Peyer's patch (tissue), 4 donors: ENCODE measurements around the gene ATP11A.
"Not testable (repeated sequence)": the region's sequence is repeated elsewhere in the genome, so short reads cannot be mapped to it uniquely, and the experiment has no call there.

Experiments used
- POLR2A ChIP-seq, 2 donors: fragments of 450-650 bp; IDR thresholded peaks; one replicate each; pipeline ENCODE4 v1.5.1; 2017; ENCODE audit warnings: antibody characterized with exemption in 2 of 2, mild to moderate bottlenecking in 2 of 2, moderate library complexity in 2 of 2
- TF ChIP-seq, protein P1 (sequence below), 6 experiments: fragments of 450-650 bp in 4 of 6; fragments of 200-600 bp in 2 of 6; sonication (generic) in 1 of 6; IDR thresholded peaks; one replicate each; pipeline ENCODE4 v1.5.1; 2017 to 2019; ENCODE audit warnings: antibody characterized with exemption in 6 of 6, mild to moderate bottlenecking in 3 of 6, moderate library complexity in 1 of 6

DNA sequence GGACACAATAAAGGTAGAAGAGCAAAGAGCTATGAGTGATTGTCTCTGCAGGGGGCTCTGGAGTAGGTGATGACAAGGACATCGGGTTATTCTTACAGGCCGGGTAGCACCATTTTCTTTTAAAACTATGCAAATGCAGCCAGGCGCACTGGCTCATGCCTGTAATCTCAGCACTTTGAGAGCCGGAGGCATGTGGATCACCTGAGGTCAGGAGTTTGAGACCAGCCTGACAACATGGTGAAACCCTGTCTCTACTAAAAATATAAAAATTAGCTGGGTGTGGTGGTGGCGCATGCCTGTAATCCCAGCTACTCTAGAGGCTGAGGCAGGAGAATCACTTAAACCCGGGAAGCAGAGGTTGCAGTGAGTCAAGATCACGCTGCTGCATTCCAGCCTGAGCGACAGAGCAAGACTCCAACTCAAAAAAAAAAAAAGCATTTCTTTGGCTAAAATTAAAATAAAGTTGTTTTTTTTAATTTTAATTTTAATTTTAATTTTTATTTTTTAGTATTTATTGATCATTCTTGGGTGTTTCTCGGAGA lies 12.3 kb upstream of the ATP11A start:
- TF ChIP-seq, protein P1, sequence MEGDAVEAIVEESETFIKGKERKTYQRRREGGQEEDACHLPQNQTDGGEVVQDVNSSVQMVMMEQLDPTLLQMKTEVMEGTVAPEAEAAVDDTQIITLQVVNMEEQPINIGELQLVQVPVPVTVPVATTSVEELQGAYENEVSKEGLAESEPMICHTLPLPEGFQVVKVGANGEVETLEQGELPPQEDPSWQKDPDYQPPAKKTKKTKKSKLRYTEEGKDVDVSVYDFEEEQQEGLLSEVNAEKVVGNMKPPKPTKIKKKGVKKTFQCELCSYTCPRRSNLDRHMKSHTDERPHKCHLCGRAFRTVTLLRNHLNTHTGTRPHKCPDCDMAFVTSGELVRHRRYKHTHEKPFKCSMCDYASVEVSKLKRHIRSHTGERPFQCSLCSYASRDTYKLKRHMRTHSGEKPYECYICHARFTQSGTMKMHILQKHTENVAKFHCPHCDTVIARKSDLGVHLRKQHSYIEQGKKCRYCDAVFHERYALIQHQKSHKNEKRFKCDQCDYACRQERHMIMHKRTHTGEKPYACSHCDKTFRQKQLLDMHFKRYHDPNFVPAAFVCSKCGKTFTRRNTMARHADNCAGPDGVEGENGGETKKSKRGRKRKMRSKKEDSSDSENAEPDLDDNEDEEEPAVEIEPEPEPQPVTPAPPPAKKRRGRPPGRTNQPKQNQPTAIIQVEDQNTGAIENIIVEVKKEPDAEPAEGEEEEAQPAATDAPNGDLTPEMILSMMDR (IDR thresholded peaks at IDR 0.05), result not testable (repeated sequence)
- not testable (repeated sequence) for TF ChIP-seq POLR2A (IDR thresholded peaks at IDR 0.05)
